DMS114 treated with DMSO at 0.1 percent for 48 hours (cell line): Measurements from ENCODE around the gene CYP2R1.

Source experiments
- DNase-seq: peaks from one replicate; lab custom pipeline; 2025; ENCODE audit not compliant: unreplicated experiment; lab: John Stamatoyannopoulos, UW

CYP2R1 gene

GRCh38 chr11:14835496-14836492, 56.2 kb downstream of the CYP2R1 start:
- no peak for DNase-seq
